HG03520 (cell line): ENCODE results near the gene CACNA2D3.
"Not testable (repeated sequence)": the region's sequence is repeated elsewhere in the genome, so short reads cannot be mapped to it uniquely, and the experiment has no call there.

Source experiments
- ATAC-seq: cut with Tn5 transposase; IDR thresholded peaks from one replicate; pipeline ENCODE4 v1.9.1; 2021; ENCODE audit warnings: mild to moderate bottlenecking, moderate library complexity; ENCODE audit not compliant: unreplicated experiment

Gene CACNA2D3

DNA sequence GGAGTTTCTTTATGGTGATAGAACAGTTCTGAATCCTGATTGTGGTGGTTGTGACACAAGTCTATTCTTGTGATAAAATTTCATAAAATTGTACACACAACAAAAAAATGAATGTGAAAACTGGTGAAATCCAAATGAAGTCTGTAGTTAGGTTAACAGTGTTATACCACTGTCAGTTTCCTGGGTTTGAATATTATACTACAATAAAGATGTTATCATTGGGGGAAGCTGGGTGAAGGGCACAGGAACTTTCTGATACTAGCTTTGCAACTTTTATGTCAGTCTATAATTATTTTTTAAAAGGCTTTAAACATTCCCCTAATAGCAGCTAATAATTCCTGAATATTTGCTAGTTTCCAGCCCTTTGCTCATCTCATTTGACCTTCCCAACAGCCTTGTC lies 485.7 kb downstream of the CACNA2D3 start:
- no peak for ATAC-seq

DNA sequence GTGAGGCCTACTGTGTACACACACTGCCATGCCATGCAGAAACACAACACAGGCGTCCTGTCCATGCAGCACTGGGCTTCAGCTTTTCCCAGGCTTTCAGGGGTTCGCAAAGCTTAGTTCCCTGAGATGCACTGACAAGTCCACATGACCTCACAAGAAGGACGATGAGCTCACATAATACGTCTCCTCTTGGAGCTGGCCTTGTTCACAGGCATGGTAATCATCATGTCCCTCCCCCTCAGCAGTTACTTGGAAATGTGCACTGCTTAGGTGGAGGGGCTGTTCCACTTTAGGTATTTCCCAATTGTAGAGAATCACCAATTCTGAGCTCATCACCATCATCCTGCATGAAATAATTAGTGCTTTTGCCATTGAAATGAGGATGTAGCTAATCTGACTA lies 496.7 kb downstream of the CACNA2D3 start:
- ATAC-seq, result no peak

DNA sequence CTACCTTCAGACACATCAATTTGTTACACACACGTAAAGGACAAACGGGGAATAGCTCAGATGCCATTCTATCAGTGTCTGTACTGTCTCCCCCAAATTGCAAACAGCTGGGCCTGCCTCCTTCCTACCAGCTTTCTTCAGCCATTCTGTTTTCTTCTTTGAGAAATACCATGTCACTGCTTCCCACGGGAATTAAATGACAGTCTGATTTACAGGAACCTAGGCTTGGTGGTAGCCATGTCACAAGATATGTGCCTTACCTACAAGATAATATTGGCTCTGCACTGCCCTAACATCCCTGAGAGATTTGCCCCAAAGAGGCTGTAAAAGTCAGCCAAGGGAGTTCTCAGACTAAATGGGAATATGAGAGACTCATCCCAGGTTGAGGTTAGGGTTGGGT lies 497.2 kb downstream of the CACNA2D3 start:
- no peak for ATAC-seq

DNA sequence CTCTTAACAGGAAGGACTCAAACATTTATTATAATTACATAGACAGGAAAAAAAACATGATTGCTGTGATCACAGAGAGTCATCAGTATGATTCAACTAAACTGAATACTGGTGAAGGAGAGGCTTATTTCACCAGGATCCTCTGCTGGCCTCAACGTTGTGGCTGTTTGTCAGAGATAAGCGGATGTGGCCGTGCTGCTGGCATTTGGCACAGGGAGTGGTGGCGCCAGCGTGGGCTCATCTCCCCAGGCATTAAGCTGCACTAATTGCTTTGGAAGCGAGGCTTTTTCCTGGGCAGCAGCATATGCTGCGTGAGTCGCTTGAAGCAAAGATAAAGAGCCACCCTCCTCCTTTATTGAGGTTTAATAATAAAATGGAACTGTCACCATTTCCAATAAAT lies 498.8 kb downstream of the CACNA2D3 start:
- no peak for ATAC-seq

DNA sequence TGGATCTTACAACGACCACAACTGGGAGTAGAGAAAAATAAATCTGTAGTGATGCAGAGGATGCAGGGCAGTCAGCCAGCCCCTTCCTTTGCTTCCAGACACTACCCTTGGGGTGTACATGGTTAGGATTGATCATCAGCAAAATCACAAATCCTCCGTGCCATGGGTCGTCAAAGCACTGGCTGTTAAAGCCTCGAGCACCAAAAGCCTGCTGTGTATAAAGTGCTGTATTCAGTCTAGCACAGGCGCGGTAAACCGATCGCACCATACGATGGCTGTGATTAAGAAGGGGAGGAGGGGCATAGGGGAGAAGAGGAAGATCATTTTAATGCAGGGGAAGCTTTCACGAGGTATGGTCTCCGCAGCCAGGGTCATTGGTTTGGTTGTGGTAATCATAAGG lies 500.3 kb downstream of the CACNA2D3 start:
- ATAC-seq, result no peak

DNA sequence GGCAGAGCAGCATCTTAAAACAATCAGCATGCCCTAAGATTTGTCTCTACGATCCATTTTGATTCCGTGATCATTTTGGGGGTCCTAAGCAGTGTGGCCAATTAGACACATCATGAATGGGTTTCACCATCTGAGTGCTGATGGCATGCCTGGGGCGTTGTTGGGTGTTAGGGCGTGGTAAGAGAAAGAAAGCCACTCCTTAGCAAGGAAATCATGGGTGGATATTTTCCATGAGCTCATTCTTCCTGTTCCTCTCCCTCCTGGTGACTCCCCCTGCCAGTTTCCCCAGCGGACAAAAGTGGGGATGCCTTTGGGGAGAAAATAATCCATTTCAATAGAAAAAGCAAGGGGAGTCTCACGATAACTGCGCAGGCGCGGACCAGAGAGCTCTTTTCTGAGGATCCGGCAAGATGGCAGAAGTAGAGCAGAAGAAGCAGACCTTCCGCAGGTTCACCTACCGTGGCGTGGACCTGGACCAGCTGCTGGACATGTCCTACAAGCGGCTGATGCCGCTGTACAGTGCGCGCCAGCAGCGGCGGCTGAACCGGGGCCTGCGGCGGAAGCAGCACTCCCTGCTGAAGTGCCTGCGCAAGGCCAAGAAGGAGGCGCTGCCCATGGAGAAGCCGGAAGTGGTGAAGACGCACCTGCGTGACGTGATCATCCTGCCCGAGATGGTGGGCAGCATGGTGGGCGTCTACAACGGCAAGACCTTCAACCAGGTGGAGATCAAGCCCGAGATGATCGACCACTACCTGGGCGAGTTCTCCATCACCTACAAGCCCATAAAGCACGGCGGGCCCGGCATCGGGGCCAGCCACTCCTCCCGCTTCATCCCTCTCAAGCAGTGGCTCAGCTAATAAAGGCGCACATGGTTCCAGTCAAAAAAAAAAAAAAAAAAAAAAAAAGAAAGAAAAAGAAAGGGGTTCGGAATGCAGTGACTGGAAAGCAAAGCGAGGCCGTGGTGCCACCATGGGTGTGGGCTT lies 503.7 kb downstream of the CACNA2D3 start:
- no peak for ATAC-seq

DNA sequence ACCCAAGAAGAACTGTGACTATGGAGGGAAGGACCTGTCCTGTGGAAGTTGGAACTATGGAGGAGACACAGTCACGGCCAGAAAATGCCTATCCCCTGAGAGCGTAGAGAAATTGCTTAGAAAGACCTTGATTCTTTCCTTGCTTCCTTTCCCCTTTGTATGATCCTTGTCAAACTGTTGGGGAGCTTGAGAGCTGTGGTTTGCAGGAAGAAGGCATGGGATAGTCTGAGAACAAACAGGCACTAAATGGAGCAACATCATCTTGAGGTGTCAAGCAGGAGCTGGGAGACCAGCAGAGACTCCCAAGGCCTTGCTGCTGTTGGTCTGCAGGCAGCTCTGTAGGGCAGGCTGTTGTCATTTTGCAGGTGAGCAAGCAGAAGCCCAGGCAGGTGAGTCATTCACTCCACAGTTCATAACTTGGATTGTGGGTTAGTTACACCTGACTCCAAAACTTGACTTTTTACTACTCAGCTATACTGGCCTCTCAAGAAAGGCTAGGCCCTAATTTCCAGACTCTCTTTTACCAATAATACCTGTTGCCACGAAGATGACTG lies 506.6 kb downstream of the CACNA2D3 start:
- ATAC-seq, result no peak

DNA sequence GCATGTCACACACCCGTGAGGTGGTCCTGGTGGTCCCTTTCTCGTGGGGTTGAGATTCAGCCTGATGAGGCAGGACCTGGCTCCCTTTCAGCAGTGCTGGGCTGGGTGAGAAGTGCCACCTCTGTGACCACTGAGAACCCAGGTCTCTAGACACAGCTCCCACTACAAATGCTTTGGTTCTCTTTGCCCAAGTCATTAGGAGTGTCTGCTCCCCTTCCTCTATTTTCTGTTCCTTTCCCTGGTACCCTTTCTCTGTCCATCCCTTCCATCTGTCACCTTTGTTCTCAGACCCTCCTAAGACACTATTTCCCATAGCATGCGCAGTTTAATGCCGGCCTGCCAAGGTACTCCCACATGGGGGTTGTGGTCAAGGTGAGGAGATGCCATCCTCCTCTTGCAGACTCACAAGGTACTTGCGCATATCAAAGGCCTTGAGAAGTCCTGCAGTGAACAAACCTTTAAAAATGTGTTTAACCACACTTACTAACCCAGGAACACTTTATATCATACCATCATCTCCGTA lies 507.8 kb downstream of the CACNA2D3 start:
- no peak for ATAC-seq

DNA sequence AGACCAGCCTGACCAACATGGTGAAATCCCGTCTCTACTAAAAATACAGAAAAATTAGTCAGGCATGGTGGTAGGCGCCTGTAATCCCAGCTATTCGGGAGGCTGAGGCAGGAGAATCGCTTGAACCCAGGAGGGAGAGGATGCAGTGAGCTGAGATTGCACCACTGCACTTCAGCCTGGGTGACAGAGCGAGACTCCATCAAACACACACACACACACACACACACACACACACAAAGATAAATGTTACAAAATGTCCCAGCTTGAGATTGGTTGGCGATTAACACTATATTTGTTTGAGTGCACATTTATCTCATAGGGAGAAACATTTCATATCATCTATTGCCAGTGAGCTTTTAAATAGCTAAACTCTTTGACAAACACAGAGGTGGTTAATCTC lies 508.6 kb downstream of the CACNA2D3 start:
- not testable (repeated sequence) for ATAC-seq

DNA sequence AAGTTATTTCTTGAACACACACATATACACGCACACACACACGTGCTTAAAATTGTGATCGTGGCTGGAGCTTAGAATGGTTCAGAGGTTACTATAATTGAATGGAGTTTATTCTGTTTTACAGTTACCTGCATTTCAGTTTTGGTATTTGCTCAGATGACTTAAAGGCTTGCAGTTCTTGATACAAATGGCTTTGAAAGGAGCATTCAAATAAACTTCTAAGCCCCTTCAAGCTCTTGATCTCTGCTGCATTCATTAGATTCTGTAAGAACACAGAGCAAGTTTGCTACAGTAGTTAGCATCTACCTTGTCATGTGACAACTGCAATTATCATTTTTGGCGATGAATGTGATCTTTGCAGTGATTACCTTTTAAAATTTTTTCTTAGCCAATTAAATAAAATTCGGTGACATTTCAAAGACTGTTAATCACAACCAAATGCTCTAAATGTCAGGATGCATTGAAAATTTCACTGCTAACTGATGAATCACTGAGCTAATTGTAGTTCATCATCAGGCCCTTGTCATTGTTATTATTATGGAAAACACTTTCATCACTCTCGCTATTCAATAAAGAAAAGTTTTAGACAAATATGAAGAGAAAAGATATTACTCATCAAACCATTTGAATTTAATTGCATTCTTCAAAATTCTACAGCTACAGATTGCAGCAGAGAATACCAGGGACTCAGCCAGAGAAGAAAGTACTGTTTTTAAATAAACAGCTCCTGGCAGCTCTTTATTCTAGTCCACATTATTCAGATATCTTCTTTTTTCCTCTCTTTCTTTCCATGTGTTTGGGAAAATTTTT lies 509.4 kb downstream of the CACNA2D3 start:
- ATAC-seq, result no peak

DNA sequence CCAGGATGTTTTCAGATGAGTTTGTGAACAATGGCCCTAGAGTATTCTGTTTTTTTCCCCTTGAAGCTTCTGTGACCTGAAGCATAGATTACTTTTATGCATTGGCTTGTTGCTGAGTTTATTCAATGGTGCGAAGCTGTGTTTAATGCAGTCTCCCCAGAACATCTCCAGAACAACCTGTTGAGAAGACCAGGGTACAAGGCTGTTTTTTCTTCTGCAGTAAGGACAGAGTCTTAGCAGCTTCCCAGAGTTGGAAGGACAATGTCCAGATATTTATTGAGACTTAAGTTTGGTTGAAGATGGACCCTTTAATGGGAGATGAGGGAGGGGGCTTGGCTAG lies 509.9 kb downstream of the CACNA2D3 start:
- ATAC-seq, result no peak

DNA sequence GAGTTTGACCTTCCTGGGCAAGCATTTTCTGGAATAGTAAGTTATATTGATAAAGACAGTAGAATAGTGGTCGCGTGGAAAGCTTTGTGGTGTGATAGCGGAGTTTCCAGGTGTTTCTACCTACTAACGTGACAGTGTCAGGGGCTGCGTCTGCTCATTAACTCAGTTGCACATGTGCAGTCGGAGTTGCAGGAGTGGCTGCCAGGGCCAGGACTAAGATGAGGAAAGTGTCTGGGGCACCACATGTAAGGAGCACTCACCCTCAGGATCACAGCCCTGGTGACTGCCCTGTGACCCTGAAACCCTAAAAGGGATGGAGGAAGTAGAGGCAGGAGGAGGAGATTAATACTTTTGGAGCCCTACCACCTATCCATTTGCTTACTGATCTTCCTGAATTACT lies 510.5 kb downstream of the CACNA2D3 start:
- no peak for ATAC-seq

DNA sequence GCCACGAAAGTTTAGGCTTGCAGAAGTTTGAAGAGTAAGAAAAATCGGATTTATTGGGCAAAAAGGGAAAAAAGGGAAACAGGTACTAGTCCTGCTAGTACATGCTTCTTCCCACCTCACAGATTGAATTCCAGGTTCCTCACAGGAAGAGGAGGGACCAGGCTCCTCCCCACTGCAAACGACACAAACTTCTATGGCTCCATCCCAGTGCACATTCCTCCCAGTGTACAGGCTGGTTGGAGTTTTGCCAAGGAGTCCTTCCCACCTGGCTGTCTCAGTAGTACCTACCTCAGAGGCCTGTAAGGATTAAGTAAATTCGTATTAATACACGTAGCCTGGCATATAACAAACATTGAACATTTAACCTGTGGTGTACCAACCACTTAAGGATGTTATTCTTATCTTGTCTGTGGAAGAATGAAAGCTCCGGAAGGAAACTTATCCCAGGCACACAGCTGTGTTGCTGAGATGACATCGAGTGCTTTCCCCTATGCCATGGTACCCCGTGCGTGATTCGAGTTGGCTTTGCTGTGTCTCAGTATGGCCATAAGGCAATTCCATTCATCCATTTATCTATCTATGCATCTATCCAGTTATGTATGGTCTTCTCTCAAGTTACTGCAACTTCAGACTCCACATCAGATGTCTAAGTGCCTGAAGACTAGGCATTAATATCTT lies 511.2 kb downstream of the CACNA2D3 start:
- no peak for ATAC-seq

DNA sequence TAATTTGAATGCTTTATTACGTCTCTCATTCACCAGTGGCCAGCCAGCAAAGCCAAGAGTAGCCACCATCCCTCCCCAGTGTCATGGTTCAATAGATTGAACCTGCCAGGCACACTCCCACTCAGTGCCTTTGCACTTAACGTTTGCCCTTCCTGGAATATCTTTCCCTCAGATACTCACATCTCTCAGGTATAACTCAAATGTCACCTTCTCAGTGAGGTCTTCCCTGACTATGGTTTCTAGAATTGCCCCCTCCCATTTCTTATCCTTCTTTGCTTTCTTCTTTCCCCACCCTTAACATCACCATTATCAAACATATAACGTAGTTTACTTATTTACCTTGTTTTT lies 511.7 kb downstream of the CACNA2D3 start:
- ATAC-seq, result no peak

DNA sequence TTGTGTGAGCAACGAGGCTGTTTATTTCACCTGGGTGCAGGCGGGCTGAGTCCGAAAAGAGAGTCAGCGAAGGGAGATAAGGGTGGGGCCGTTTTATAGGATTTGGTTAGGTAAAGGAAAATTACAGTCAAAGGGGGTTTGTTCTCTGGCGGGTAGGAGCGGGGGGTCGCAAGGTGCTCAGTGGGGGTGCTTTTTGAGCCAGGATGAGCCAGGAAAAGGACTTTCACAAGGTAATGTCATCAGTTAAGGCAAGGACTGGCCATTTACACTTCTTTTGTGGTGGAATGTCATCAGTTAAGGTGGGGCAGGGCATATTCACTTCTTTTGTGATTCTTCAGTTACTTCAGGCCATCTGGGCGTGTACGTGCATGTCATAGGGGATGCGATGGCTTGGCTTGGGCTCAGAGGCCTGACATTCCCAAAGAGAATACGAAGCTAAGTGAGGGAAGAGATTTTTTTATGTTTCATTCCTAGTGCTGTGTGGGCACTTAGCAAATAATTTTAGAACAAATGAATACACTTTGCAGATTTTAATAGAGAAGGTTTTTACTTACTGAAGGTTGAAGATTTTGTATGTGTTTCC lies 517.5 kb downstream of the CACNA2D3 start:
- ATAC-seq, result not testable (repeated sequence)

DNA sequence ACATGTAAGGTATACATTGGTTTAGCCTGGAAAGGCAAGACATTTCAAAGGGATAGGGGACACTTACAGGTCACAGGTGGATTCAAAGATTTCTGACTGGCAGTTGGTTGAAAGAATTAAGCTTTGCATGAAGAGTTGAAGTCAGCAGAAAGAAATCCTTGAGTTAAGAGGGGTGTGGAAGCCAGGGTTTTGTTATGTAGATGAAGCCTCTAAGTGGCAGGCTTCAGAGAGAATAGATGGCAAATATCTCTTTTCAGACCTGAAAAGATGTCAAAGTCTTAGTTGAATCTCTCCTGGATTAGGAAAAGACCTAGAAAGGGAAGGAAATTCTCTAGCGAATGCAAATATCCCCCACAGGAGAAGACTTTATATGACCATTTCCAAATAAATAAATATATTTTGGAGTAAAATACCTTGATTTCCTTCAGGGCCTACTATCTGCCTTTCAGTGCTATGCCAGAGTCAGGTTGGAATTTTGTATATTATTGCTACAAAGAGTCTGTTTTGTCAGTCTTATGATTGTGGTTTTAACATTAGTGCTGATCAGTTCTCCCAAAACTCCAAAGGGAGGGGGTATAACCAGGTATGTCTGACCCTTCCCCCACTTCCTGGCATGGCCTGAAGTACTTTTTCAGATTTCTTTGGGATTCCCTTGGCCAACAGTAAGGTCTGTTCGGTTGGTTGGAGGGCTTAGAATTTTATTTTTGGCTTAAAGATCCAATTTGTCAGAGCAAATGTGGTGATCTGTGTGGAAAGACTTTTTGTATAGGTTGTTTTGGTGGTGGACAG lies 519.1 kb downstream of the CACNA2D3 start:
- ATAC-seq, result no peak

DNA sequence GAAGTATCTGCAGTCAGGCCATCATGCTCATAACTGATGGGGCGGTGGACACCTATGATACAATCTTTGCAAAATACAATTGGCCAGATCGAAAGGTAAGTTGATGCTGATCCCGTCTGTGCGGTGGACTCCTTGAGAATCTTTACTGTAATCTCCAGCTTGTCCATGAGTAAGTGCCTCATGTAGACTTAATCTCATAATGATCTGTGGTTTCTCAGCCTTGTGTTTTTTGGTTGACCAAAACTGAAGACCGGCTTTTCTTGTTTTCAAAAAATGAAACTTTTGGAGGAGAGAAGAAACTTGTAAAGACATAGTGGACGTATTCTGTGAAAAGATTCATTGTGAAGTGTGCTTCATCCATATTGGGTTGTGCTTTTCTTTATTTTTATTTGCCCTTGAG lies 519.8 kb downstream of the CACNA2D3 start:
- no peak for ATAC-seq

DNA sequence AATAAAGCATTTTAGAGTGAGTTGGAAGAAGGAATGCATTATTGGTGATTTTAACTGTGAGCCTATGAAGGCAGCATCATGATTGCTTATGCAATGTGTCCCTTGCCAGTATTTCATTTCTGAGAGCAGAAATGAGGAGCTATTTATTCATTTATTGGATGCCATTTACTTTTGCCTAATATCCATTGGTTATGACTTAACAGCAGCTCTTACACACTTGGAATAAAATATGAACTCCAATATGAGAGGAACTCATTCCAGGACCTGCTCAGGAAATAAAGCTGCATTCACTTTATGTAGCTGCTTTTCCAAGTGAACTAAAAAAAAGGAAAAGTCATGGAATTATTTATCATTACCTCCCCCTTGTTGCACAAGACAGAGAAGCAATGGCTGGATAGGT lies 525.4 kb downstream of the CACNA2D3 start:
- no peak for ATAC-seq

DNA sequence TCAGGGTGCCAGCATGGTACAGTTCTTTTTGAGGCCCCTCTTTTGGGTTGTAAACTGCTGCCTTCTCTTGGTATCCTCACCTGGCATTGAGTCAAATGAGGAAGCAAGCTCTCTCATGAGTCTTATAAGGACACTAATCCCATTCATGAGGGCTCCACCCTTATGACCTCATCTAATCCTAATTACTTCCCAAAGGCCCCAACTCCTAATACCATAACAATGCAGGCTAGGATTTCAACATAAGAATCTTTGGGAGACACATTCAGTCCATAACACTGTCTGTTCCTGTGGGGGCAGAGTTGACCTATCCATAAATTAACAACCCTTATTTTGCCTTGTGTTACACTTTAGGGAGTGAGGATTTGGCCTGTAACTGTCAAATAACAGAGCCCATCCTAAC lies 527.2 kb downstream of the CACNA2D3 start:
- no peak for ATAC-seq
